Gastrocnemius medialis (tissue), 4 donors: Measurements from ENCODE around the gene SPPL3.

Source experiments
- POLR2A ChIP-seq, 2 donors: fragments of 450-650 bp; IDR thresholded peaks; one replicate each; pipeline ENCODE4 v1.6.1; 2017; ENCODE audit warnings: antibody characterized with exemption in 2 of 2, mild to moderate bottlenecking in 2 of 2, moderate library complexity in 2 of 2
- TF ChIP-seq, protein P1 (sequence below), 5 experiments: fragments of 450-650 bp in 3 of 5; fragments of 200-600 bp in 2 of 5; sonication (generic) in 2 of 5; IDR thresholded peaks in 4 of 5; conservative IDR thresholded peaks in 1 of 5; 1 replicate in 4 of 5; 2 replicates in 1 of 5; pipeline ENCODE4 v1.5.1; 2016 to 2019; ENCODE audit warnings: antibody characterized with exemption in 5 of 5, mild to moderate bottlenecking in 3 of 5, moderate library complexity in 3 of 5

DNA sequence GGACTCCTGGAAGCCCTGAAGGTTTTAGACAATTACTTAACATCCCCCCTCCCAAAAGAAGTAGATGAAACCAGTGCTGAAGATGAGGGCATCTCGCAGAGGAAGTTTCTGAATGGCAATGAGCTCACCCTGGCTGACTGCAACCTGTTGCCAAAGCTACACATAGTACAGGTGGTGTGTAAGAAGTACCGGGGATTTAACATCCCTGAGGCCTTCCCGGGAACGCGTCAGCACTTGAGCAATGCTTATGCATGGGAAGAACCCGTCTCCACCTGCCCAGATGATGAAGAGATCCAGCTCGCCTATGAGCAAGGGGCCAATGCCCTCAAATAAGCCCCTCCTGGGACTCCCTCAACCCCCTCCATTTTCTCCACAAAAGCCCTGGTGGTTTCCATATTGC is 10.6 kb upstream of the SPPL3 start:
- no peak for TF ChIP-seq POLR2A (IDR thresholded peaks at IDR 0.05)
- TF ChIP-seq, protein P1, sequence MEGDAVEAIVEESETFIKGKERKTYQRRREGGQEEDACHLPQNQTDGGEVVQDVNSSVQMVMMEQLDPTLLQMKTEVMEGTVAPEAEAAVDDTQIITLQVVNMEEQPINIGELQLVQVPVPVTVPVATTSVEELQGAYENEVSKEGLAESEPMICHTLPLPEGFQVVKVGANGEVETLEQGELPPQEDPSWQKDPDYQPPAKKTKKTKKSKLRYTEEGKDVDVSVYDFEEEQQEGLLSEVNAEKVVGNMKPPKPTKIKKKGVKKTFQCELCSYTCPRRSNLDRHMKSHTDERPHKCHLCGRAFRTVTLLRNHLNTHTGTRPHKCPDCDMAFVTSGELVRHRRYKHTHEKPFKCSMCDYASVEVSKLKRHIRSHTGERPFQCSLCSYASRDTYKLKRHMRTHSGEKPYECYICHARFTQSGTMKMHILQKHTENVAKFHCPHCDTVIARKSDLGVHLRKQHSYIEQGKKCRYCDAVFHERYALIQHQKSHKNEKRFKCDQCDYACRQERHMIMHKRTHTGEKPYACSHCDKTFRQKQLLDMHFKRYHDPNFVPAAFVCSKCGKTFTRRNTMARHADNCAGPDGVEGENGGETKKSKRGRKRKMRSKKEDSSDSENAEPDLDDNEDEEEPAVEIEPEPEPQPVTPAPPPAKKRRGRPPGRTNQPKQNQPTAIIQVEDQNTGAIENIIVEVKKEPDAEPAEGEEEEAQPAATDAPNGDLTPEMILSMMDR (IDR thresholded peaks at IDR 0.05 in 4 of 5, conservative IDR thresholded peaks at IDR 0.05 in 1 of 5): no peak
